Dermis blood vessel endothelial cell (primary cell): ENCODE measurements around the gene ARIH1. TPM values are rescaled to one million over a fixed set of nuclear protein-coding genes. Genes with fewer than 3 reads are reported as not detected.

Source experiments
- DNase-seq: peaks from one replicate; pipeline ENCODE4 v3.0.0; 2010
- total RNA-seq: library from RNA; depleted of rRNA; stranded (reverse); fragments of >200 nt; gene quantifications from 2 replicates; pipeline ENCODE4 v1.2.3, GENCODE V29; 2014

ARIH1 gene
- total RNA-seq, 1 donor from 2014 or later: 38.6 TPM

DNA sequence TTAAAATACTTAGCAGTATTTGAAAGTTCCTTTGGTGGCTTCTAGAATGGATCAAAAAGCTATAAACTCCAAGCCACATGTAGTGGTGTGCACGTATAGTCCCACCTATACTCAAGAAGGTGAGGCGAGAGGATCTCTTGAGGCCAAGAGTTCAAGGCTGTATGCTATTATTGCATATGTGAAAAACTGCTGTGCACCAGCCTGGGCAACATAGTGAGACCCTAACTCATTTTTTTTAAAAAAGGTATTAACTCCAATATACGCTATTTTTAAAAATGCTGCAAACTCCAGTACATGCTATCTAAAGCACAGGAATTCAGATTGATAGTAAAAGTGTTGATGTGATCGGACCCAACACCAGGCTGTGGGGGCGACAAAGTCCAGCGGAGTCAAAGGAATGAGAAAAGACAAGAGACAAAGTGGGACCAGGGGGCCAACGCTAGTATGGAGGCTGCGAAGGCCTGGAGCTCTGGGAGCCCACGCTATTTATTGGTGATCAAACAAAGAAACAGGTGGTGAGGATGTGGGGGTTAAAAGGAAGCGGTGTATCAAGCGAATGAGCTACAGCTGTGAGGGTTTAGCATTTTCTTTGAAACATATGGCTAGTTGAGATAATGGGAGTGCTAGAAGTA is 66.6 kb downstream of the ARIH1 start:
- DNase-seq: no peak

- DNase-seq: no peak
Measured at GRCh38 chr15:72541674-72542073, 67.5 kb downstream of the ARIH1 start.

- DNase-seq: no peak
Measured at GRCh38 chr15:72545156-72545555, 71.0 kb downstream of the ARIH1 start.

- DNase-seq: peak; percentile 48
Measured at GRCh38 chr15:72554471-72555425, 80.6 kb downstream of the ARIH1 start.

- no peak for DNase-seq
Measured at GRCh38 chr15:72559781-72560180, 85.7 kb downstream of the ARIH1 start.

- DNase-seq: no peak
Measured at GRCh38 chr15:72560458-72560857, 86.3 kb downstream of the ARIH1 start.

GRCh38 chr15:72562386-72562785 is 88.3 kb downstream of the ARIH1 start:
- DNase-seq: no peak

GRCh38 chr15:72562878-72563277 is 88.7 kb downstream of the ARIH1 start:
- no peak for DNase-seq

DNA sequence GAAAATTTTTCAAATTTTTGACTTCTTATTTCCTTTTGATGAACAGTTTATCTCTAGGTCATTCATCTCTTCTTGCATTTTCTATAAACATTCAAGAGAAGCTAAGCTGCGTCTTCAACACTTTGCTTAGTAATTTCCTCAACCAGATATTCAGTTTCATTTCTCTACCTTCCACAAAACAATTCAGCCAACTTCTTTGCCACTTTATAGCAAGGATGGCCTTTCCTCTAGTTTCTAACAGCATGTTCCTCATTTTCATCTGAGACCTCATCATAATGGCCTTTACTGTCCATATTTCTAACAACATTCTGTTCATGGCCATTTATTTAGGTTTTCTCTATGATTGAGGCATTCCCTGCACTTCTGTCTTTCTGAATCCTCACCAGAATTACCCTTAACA is 90.0 kb downstream of the ARIH1 start:
- no peak for DNase-seq

DNA sequence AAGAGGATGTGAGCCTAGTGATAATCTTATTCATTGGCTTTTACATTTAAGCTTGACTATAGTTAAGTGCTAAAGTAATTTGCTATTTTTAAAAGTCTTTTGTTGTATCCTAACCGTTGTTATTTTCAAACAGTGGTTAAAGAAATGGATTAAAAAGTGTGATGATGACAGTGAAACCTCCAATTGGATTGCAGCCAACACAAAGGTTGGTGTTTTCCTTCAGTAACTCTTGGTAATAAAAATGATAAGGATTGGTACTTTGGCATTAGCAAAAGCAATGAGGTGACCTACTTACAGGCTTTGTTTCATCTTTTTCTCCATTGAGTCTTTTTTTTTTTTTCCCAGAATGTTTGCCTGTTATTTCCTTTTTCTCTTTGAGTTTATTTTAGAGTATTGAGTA is 92.8 kb downstream of the ARIH1 start:
- peak; percentile 6 for DNase-seq

GRCh38 chr15:72570059-72570458 is 95.9 kb downstream of the ARIH1 start:
- DNase-seq: no peak

- no peak for DNase-seq
Measured at GRCh38 chr15:72579814-72580213, 105.7 kb downstream of the ARIH1 start.

- no peak for DNase-seq
Measured at GRCh38 chr15:72584006-72584405, 109.9 kb downstream of the ARIH1 start.

GRCh38 chr15:72585025-72585424 is 110.9 kb downstream of the ARIH1 start:
- DNase-seq: no peak

DNA sequence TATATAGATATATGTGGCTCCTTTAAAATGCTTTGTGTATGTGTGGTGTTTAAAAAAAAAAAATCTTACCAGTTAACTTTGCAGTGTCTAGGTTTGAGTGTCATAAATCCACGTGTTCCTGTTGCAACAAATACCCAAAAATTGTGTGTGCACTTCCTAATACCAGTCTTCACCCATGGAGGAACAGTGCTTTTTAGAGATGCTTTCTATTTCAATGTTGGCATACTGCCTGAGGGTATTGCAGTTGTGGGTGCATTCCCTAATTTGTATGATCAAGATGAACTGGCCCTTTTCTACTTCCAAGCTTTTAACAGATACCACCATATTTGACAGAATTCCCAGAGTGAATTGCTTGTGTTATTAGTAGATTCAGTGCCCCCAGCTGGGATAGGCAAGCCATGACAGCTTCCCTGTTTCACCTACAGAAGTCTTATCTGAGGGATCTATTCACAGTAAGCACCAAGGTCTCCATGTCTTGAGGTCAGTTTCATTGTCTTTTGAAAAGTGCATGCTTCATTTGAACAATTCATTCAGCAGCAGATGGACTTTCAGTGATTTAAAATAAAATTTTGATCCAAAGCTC is 111.4 kb downstream of the ARIH1 start:
- DNase-seq: peak; percentile 44

GRCh38 chr15:72588096-72588495 is 114.0 kb downstream of the ARIH1 start:
- no peak for DNase-seq

DNA sequence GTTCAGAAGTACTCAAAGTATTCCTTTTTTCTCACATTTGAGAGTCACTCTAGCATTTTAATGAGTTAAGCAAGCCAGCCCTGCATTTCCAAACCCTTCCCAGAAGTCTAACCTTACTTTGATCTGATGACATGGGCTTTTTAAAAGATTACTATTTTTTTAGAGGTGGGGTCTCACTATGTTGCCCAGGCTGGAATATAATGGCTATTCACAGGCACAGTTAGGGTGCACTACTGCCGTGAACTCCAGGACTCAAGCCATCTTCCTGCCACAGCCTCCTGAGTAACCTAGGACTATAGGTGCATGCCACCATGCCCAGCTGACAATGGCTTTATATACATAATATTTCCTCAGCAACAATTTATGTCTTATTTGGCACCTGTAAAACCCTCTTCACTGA is 116.3 kb downstream of the ARIH1 start:
- DNase-seq: no peak

GRCh38 chr15:72591361-72591760 is 117.2 kb downstream of the ARIH1 start:
- no peak for DNase-seq

GRCh38 chr15:72592097-72592496 is 118.0 kb downstream of the ARIH1 start:
- DNase-seq: no peak

GRCh38 chr15:72592676-72593075 is 118.5 kb downstream of the ARIH1 start:
- DNase-seq: no peak

GRCh38 chr15:72593838-72594237 is 119.7 kb downstream of the ARIH1 start:
- DNase-seq: no peak

DNA sequence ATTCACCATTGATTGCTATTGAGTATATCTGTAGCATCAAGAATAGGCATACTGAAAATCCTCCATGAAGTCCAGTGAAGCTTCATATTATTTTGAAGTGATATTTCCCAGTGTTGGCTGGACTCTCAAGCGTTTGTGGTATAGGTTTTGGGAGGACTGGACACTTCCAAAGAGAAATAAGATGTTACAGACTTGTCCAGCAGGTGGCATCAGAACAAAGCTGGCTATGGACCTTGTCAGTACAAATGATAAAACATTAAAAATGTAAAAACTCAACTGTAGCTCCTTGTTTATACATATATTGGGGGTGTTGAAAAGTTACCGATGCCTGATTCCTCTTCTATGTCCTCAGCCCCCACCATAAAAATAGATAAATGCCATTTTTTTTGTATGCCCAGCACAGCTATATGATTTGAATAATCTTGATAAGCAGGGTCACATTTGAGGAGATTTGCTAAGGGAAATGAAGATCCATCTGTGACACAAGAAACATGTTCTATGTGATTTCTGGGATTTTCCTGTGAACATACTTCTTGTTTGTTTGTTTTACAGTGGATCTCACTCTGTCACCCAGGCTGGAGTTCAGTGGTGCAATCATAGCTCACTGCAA is 125.8 kb downstream of the ARIH1 start:
- DNase-seq: peak; percentile 74

- DNase-seq: no peak
Measured at GRCh38 chr15:72604794-72605193, 130.7 kb downstream of the ARIH1 start.
